ENCODE measurements around the gene C10orf71. TPM values are rescaled to one million over a fixed set of nuclear protein-coding genes. Genes with fewer than 3 reads are reported as not detected.

The C10orf71 gene
- total RNA-seq, 2 experiments from 2014 or later: not detected

- Mint-ChIP-seq H3K27me3 (peaks cover 2% of the 10 kb centered on the region), H3K27ac (no peak overlapping the region), H3K36me3 (no peaks in the 10 kb centered on the region), H3K4me1 (ENCODE audit: low read depth) (peaks cover 21% of the 10 kb centered on the region), H3K9me3 (peaks cover 3% of the 10 kb centered on the region), H3K4me3 (no peak overlapping the region)
- no peak for DNase-seq
- POLR2A ChIA-PET: no interaction called here
- intact Hi-C loops (cut with micrococcal nuclease): no loop called here
- CTCF ChIA-PET: no interaction called here
Measured at GRCh38 chr10:49313501-49314070, 14.6 kb downstream of the C10orf71 start.

- ChIA-PET POLR2A (interaction anchor here (0.6 kb wide), 1 partner anchor 48 kb away, joined by 3 read pairs; no protein-coding TSS in a partner anchor), CTCF (no interaction called here)
- intact Hi-C loops (cut with micrococcal nuclease): no loop called here
- Mint-ChIP-seq H3K4me1 (ENCODE audit: low read depth) (peaks cover 15% of the 10 kb centered on the region), H3K27ac (no peak overlapping the region), H3K27me3 (peaks cover 2% of the 10 kb centered on the region), H3K9me3 (no peaks in the 10 kb centered on the region), H3K36me3 (no peaks in the 10 kb centered on the region), H3K4me3 (no peak overlapping the region)
- no peak for DNase-seq
Measured at GRCh38 chr10:49314806-49315205, 15.8 kb downstream of the C10orf71 start.

- ChIA-PET POLR2A (no interaction called here), CTCF (no interaction called here)
- Mint-ChIP-seq H3K27ac (no peak overlapping the region), H3K36me3 (no peaks in the 10 kb centered on the region), H3K27me3 (no peaks in the 10 kb centered on the region), H3K9me3 (no peaks in the 10 kb centered on the region), H3K4me1 (ENCODE audit: low read depth) (no peaks in the 10 kb centered on the region), H3K4me3 (no peak overlapping the region)
- intact Hi-C loops (cut with micrococcal nuclease): no loop called here
- no peak for DNase-seq
Measured at GRCh38 chr10:49318028-49318427, 19.1 kb downstream of the C10orf71 start.

GRCh38 chr10:49318755-49319154 lies 19.8 kb downstream of the C10orf71 start:
- H3K4me1 Mint-ChIP-seq (ENCODE audit: low read depth): no peaks in the 10 kb centered on the region
- no peaks in the 10 kb centered on the region for H3K27me3 Mint-ChIP-seq
- intact Hi-C loops (cut with micrococcal nuclease): no loop called here
- no peaks in the 10 kb centered on the region for H3K9me3 Mint-ChIP-seq
- CTCF ChIA-PET: no interaction called here
- no peaks in the 10 kb centered on the region for H3K36me3 Mint-ChIP-seq
- DNase-seq: no peak
- H3K4me3 Mint-ChIP-seq: no peak overlapping the region
- no peak overlapping the region for H3K27ac Mint-ChIP-seq
- POLR2A ChIA-PET: no interaction called here

- no peak for DNase-seq
- Mint-ChIP-seq H3K36me3 (no peaks in the 10 kb centered on the region), H3K27ac (no peak overlapping the region), H3K9me3 (no peaks in the 10 kb centered on the region), H3K27me3 (no peaks in the 10 kb centered on the region), H3K4me3 (no peak overlapping the region), H3K4me1 (ENCODE audit: low read depth) (no peaks in the 10 kb centered on the region)
- intact Hi-C loops (cut with micrococcal nuclease): no loop called here
- POLR2A ChIA-PET: no interaction called here
- CTCF ChIA-PET: no interaction called here
Measured at GRCh38 chr10:49319206-49319605, 20.2 kb downstream of the C10orf71 start.

- no peaks in the 10 kb centered on the region for H3K9me3 Mint-ChIP-seq
- CTCF ChIA-PET: interaction anchor here (0.7 kb wide), 1 partner anchor 203 kb away, joined by 3 read pairs; no protein-coding TSS in a partner anchor
Measured at GRCh38 chr10:49320191-49320590, 21.2 kb downstream of the C10orf71 start.

GRCh38 chr10:49321021-49321420 lies 22.1 kb downstream of the C10orf71 start:
- H3K27me3 Mint-ChIP-seq: no peaks in the 10 kb centered on the region
- DNase-seq: no peak
- H3K36me3 Mint-ChIP-seq: no peaks in the 10 kb centered on the region
- intact Hi-C loops (cut with micrococcal nuclease): no loop called here
- no peaks in the 10 kb centered on the region for H3K4me1 Mint-ChIP-seq (ENCODE audit: low read depth)
- H3K4me3 Mint-ChIP-seq: no peak overlapping the region
- POLR2A ChIA-PET: no interaction called here
- no peak overlapping the region for H3K27ac Mint-ChIP-seq
- CTCF ChIA-PET: no interaction called here
- no peaks in the 10 kb centered on the region for H3K9me3 Mint-ChIP-seq

More at GRCh38 chr10:49320191-49320590, 21.2 kb downstream of the C10orf71 start:
- H3K4me1 Mint-ChIP-seq (ENCODE audit: low read depth): no peaks in the 10 kb centered on the region
- H3K27ac Mint-ChIP-seq: no peak overlapping the region
- intact Hi-C loops (cut with micrococcal nuclease): no loop called here
- no peak for DNase-seq
- H3K4me3 Mint-ChIP-seq: no peak overlapping the region
- POLR2A ChIA-PET: no interaction called here
- H3K27me3 Mint-ChIP-seq: no peaks in the 10 kb centered on the region
- H3K36me3 Mint-ChIP-seq: no peaks in the 10 kb centered on the region

GRCh38 chr10:49322371-49323170 lies 23.6 kb downstream of the C10orf71 start:
- intact Hi-C loops (cut with micrococcal nuclease): no loop called here
- no peak overlapping the region for H3K4me3 Mint-ChIP-seq
- ChIA-PET CTCF (no interaction called here), POLR2A (no interaction called here)
- no peak overlapping the region for H3K27ac Mint-ChIP-seq
- no peak for DNase-seq
- no peaks in the 10 kb centered on the region for H3K27me3 Mint-ChIP-seq
- no peaks in the 10 kb centered on the region for H3K36me3 Mint-ChIP-seq
- H3K9me3 Mint-ChIP-seq: no peaks in the 10 kb centered on the region
- no peaks in the 10 kb centered on the region for H3K4me1 Mint-ChIP-seq (ENCODE audit: low read depth)

GRCh38 chr10:49323171-49323895 lies 24.4 kb downstream of the C10orf71 start:
- ChIA-PET CTCF (interaction anchor here (0.7 to 1.8 kb wide), 2 partner anchors 8 to 84 kb away, joined by 3 to 5 read pairs; no protein-coding TSS in a partner anchor), POLR2A (no interaction called here)
- intact Hi-C loops (cut with micrococcal nuclease): no loop called here
- Mint-ChIP-seq H3K4me1 (ENCODE audit: low read depth) (no peaks in the 10 kb centered on the region), H3K9me3 (no peaks in the 10 kb centered on the region), H3K36me3 (no peaks in the 10 kb centered on the region), H3K27me3 (no peaks in the 10 kb centered on the region), H3K27ac (no peak overlapping the region), H3K4me3 (no peak overlapping the region)
- DNase-seq: no peak

GRCh38 chr10:49323896-49324270 lies 24.9 kb downstream of the C10orf71 start:
- Mint-ChIP-seq H3K36me3 (no peaks in the 10 kb centered on the region), H3K4me1 (ENCODE audit: low read depth) (no peaks in the 10 kb centered on the region), H3K27me3 (no peaks in the 10 kb centered on the region), H3K27ac (no peak overlapping the region), H3K9me3 (no peaks in the 10 kb centered on the region), H3K4me3 (no peak overlapping the region)
- ChIA-PET CTCF (interaction anchor here (0.7 to 1.8 kb wide), 2 partner anchors 8 to 84 kb away, joined by 3 to 5 read pairs; no protein-coding TSS in a partner anchor), POLR2A (no interaction called here)
- no peak for DNase-seq
- intact Hi-C loops (cut with micrococcal nuclease): no loop called here

- no peaks in the 10 kb centered on the region for H3K4me1 Mint-ChIP-seq (ENCODE audit: low read depth)
- POLR2A ChIA-PET: no interaction called here
- no peak overlapping the region for H3K4me3 Mint-ChIP-seq
- H3K27ac Mint-ChIP-seq: no peak overlapping the region
- no peaks in the 10 kb centered on the region for H3K9me3 Mint-ChIP-seq
- DNase-seq: no peak
- intact Hi-C loops (cut with micrococcal nuclease): no loop called here
- H3K27me3 Mint-ChIP-seq: no peaks in the 10 kb centered on the region
- H3K36me3 Mint-ChIP-seq: no peaks in the 10 kb centered on the region
- CTCF ChIA-PET: interaction anchor here (1.8 kb wide), 1 partner anchor 83 kb away, joined by 5 read pairs; no protein-coding TSS in a partner anchor
Measured at GRCh38 chr10:49324711-49325110, 25.7 kb downstream of the C10orf71 start.

GRCh38 chr10:49325131-49325915 lies 26.4 kb downstream of the C10orf71 start:
- no peaks in the 10 kb centered on the region for H3K4me1 Mint-ChIP-seq (ENCODE audit: low read depth)
- CTCF ChIA-PET: no interaction called here
- POLR2A ChIA-PET: no interaction called here
- no peaks in the 10 kb centered on the region for H3K36me3 Mint-ChIP-seq
- no peaks in the 10 kb centered on the region for H3K27me3 Mint-ChIP-seq
- no peaks in the 10 kb centered on the region for H3K9me3 Mint-ChIP-seq
- no peak overlapping the region for H3K4me3 Mint-ChIP-seq
- H3K27ac Mint-ChIP-seq: no peak overlapping the region
- DNase-seq: no peak
- intact Hi-C loops (cut with micrococcal nuclease): no loop called here
